ENCODE measurements around the gene KCTD10. TPM values are rescaled to one million over a fixed set of nuclear protein-coding genes. Genes with fewer than 3 reads are reported as not detected.
A peak's percentile ranks its signal among the peaks of the same experiment; 100 is the strongest.

Gene KCTD10, protein sequence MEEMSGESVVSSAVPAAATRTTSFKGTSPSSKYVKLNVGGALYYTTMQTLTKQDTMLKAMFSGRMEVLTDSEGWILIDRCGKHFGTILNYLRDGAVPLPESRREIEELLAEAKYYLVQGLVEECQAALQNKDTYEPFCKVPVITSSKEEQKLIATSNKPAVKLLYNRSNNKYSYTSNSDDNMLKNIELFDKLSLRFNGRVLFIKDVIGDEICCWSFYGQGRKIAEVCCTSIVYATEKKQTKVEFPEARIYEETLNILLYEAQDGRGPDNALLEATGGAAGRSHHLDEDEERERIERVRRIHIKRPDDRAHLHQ
- total RNA-seq, result 42.8 TPM

DNA sequence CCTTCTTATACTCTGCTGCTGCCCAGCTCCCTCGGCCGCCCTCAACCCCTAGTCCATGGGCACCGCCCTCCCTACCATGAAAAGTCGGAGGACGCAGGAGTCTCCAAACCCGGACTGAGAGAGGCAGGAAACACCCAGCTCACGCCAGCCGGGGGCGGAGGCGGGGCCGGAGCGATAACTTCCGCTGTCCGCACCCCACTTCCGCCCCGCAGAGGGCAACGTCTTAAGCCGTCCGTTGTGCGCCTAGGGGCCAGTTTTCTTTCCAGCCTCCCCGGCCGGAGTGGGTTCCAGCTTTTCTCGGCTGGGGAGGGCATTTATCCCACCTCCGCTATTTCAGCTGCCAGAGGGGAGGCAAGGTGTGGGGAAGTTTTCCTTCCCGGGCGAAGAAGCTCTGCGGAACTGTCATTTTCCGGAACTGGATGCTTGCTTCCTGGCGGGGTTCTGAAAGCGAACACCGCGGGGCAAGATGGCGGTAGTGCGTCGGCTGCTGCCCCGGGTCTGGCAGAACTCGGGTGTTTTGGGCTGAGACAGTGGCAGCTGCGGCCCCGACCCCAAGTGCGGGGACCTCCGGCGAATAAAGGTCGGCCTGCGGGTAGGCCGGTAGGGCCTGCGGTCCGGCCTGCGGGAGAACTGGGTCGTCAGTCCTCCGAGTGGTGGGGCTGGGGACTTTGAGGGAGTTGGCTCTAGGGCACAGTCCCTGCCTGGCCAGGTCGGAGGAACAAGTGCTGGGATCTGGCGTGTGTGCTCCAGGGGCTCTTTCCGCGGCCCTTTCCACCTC lies at the start of gene KCTD10, which contains the start of gene UBE3B:
Gene KCTD10, minus strand, starts transcription at position 116 of the 778 bp plus-strand sequence. Its CDS starts 38 bp downstream, at position 78.
Gene UBE3B, plus strand, starts transcription at position 450 of the 778 bp plus-strand sequence. CDS start 5,918 bp downstream, outside the sequence.
- FAIRE-seq (no peak), DNase-seq (ENCODE audit: low spot score in 2 of 2) (peak; percentile 71 to 91)

DNA sequence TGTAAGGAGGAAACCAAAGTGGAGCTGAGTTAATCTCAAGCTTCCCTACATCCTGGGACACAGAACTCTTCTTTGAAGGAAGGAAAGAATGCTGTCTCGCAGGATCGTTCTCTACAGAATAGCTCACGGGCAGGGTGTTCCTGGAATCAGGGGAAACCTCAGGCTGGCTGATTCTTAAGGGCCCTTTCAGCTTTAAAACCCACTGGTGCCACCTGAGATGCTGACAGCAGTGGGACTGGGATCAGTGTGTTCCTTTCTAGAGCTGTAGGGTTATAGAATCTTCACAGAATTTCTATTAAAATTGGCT lies 48.1 kb upstream of the KCTD10 start:
- DNase-seq (ENCODE audit: low spot score in 2 of 2) (no peak), FAIRE-seq (no peak)

DNA sequence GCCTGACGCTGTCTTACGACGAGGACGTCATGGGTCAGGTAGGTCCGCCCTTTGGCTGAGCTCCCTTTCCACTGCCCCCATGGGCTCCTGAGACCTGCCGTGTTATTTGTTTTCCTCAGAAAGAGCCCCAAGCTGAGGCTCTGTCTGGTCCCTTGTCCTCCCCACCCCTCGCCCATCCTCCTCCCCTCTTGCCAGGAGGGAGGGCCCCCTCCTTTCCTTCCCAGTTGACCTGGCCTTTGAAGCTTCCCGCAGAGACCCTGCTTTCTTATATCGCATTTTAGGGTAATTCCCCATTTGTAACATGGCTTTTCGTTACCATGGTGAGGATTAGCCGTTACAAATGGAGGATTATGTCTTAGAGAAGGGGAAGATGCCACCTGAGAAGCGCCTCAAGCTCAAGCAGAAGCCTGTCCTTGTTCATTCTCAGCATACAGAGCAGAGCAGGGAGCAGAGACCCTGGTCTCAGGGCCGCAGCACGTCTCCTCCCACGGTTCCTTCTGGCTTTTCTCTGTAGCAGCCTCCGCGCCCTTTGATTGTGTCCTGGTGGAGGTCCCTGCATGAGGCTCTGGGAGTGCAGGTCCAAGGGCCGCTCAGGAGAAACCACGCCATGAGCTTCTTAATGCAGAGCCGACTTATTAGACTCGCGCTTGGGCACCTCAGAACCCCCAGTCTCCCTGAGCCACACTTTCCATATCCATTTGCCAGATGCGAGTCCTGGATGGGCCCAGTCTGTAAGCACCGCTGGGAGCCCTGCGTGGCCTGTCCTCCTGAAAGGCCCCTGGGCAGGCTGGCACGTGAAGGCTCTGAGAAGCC lies 47.6 kb upstream of the KCTD10 start:
- DNase-seq (ENCODE audit: low spot score in 2 of 2) (no peak), FAIRE-seq (no peak)

DNA sequence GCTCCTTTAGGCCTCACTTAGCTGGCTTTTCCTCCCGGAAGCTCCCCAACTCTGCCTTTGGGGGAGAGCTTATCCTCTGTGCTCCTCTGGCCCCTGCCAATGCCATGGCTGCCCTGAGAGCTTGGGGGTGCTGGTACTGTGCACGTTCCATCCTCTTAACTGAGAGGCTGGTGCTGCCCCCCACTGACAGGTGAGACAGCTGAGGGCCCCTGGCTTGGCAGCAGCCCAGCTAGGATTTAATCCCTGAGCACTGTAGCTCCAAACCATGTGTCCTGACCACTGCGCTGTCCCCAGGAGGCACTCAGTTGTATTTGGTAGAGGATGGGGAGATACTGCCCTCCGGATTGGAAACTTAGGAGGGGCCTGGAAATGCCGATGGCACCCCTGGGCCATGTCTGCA lies 46.4 kb upstream of the KCTD10 start:
- FAIRE-seq (no peak), DNase-seq (ENCODE audit: low spot score in 2 of 2) (no peak)

DNA sequence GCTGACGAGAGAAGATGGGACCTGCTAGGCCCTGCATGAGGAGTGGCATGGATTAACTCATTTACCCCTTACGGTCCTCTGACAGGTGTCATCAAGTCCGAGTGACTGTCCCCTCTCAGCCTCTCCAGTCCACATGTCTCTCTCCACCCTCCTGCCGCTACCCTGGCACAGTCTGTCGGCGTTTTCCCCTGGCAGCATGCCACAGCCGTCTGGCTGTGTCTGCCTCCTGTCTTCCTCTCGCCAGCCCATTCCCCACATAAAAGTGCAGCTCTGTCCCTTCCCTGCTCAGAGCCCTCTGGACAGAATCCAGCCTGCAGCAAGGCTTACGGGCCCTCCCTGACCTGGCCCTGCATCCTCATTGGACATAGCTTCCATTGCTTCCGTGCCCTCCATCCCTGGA lies 46.0 kb upstream of the KCTD10 start:
- FAIRE-seq (no peak), DNase-seq (ENCODE audit: low spot score in 2 of 2) (no peak)

DNA sequence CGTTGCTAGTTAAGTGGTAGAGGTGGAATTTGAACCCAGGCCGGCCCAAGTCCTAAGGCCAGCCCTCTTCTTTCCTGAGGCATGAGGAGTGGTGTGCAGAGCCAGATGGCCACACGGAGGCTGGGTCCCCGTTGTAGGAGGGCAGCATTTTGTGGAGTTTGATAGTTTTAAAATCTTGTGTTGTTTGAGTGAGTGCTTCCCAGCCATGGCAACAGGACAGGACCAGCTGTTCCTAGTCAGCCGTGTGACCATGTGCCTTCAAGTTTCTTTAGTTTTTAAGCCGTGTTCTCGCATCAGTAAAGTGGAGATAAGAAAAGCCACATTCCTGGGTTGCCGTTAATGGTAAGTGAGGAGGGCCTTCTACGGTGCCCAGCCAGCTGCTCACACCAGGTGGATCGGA lies 44.7 kb upstream of the KCTD10 start:
- FAIRE-seq (no peak), DNase-seq (ENCODE audit: low spot score in 2 of 2) (no peak)

DNA sequence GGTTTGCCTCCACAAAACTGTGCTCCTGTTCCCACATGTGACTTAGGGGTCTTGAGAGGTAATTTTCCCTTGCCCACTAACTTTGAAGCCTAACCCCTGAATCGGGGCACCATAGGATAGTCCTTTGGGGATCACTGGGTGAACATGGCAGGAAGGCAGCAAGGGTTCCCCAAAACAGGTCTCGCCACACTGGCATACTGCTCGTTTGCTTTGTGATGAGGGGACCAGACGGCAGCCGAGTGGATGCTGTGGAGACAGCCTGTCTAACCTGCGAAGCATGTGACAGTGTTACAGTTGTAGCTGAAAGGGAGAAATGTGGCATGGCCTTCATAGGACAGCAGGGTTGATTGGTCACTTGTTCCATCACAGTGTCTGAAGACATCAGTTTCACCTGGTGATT lies 42.7 kb upstream of the KCTD10 start:
- no peak for FAIRE-seq
- DNase-seq (ENCODE audit: low spot score in 2 of 2), result no peak

DNA sequence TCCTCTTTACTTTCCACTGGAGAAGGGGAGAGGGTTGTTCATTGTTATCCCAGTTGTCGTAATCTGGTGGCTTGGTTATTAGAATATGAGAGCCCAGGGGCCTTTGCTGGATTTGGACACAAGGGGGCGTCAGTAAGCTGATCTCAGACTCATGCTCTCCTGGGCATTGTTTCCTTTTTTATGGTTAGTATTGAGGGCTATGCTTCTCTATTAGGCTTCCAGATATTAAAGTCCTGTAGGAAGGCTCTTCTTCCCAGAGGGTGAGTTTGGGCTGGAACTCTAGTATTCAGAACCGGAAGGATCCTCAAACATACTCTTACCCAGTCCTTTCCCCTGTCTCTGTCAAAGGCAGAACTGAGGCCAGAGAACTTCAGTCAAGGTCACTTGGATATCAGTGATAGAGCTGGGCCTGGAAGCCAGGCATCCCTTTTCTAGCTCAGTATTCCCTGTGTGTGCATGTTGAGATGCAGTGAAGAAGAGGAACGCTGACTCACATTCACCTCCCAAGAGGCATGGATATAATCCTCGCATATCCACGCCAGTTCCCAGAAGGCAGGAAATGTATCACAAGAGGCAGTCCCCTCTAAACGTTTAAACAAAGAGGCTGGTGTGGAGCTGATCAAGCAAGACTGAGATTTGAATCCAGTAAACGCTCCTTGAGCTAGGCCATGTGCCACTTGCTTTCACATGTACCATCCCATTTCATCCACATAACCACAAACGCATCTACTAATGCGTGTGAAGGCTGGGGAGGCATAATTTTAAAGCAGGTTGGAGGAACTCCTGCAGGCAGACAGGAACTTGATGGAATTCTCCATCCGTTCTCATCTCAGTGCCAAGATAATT lies 41.9 kb upstream of the KCTD10 start:
- peak; percentile 44 for FAIRE-seq
- peak; percentile 54 to 71 for DNase-seq (ENCODE audit: low spot score in 2 of 2)

DNA sequence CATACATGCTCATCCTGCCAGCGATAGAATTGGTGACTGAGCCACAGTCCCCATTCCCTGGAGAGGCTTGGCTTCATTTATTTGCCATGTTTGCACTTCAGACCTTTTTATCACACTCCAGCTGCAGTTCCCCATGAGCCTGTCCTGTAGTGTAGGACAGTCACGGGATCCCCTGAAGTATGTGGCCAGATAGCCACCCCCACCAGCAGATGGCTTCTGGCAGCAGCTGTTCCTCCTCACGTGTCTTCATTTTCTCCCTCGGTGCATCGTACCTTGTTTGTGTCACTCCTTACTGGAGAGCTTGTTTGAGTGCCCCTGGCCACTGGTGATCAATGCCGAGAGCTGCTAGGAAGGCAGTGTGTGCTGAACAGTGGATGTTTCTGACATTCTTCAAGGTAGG lies 40.5 kb upstream of the KCTD10 start:
- FAIRE-seq, result no peak
- DNase-seq (ENCODE audit: low spot score in 2 of 2), result no peak

DNA sequence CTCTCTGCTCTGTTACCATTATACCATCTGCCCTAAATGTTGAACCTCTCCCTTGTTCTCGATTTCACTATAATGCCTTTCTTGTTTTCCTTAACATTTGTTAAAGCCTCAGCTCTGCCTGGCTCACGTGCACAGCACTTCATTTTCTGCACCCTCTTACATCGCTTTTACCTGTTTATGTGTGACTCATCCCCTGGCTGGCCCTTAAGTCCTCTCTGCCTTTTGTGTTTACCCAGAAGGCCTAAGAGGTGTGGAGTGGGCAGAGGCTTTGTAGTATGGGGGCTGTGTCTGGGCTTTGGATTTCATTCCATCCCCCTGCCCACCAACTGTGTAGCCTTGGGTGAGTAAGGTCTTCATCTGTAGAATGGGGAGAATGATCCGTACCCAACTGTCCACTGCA lies 36.9 kb upstream of the KCTD10 start:
- FAIRE-seq (no peak), DNase-seq (ENCODE audit: low spot score in 2 of 2) (no peak)

DNA sequence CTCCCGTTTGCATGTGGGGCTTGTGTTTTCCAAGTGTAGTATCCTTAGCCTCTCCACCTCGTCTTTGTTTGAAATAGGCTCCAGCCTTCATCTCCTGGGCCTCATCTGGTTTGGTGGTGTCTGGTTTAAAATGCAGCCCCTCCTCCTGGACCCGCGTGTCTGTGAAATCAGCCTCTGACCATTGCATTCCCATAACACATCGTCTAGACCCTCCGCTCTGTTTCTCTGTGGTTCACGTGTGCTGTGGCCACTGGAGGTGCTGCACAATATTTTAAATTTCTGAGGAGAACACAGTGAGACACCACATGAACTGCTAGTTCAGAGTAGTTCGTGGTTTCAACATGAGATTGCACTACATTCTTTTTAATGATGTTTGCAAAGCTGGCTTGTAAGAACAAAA lies 36.0 kb upstream of the KCTD10 start:
- FAIRE-seq (no peak), DNase-seq (ENCODE audit: low spot score in 2 of 2) (no peak)

DNA sequence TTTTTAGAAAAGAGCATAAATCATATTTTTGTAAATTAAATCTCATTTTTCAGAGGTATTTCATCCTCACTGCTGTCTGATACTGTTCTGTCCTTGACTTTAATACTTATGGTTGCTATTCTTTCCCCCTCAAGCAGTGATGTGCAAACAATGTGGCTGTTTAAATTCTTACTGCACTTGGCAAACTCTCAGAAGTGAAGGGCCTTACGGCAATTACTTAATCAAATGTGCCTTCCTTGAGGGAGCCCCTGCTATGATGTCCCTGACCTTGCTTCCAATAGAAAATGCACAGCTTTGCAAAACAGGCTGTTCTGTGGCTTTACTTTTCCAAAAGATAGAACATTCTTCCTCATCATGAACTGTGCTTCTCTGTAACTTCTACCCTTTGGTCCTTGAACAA lies 35.5 kb upstream of the KCTD10 start:
- no peak for FAIRE-seq
- DNase-seq (ENCODE audit: low spot score in 2 of 2), result no peak

DNA sequence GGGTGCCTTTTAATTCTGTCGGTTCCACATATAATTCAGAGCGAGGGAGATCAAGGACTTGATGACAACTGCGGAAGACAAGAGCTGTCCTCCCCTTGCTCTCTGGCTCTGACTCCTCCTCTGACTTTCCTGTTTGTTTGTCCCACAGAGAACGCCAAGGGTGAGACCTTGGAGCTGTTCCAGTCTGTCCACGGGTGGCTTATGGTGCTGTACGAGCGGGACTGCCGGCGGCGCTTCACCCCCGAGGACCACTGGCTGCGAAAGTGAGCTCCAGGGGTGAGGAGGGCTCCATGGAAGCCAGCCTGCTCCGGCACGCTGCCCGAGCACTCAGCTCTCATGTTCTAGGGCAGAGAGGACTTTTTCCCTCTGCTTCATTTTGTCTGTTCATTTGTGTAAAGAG lies 33.1 kb upstream of the KCTD10 start:
- FAIRE-seq (no peak), DNase-seq (ENCODE audit: low spot score in 2 of 2) (no peak)

DNA sequence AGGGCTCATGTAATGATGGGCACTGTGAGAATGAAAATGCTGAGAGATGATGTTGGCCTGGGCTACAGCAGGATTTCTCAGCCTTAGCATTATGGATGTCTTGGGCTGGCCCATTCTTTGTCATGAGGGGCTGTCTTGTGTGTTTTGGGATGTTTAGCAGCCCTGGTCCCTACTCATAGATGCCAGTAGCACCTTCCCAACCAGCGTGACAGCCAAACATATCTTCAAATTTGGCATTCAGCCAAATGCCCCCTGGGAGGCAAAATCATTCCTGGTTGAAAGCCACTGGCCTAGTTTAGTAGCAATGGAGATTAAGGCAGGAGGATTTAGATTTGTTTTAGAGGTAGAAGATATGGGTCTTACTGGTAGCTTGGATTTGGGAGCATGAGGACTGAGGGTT lies 27.0 kb upstream of the KCTD10 start:
- DNase-seq (ENCODE audit: low spot score in 2 of 2), result no peak
- no peak for FAIRE-seq

DNA sequence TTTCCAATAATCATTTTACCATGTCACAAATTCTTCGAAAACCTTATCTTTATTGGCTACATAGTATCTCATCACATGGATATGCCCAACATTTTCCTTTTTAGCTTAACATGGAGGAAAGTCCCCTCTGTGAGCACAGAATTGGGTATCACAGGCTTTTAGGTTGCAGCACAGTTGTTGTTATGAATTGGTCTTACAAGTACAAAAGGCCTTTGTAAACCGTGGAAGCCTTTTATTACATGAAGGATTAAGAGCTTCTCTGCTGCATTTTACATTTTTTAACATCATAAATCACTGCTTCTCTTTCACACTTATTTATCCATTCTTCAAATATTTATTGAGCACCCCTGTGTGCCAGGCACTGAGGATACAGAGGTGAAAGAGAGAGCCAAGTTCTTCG lies 26.5 kb upstream of the KCTD10 start:
- FAIRE-seq (no peak), DNase-seq (ENCODE audit: low spot score in 2 of 2) (no peak)

DNA sequence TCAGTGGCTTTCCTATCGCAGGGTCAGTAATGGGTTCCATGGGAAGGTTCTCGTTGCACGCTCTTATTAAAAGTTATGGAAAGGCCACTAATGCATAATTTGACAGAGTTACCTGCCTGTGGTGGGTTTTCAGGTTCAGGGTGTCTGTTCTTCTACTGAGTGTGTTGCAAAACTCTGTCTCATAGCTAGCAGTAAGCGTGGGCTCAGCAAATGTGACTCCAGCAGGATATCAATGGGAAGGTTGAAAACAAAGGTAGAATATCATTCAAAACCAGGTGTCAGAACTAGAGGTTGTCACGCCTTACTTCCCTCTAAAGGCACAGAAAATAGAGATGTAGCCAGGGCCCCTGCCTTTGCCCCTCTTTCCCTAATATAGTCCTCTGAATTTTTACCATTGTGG lies 25.2 kb upstream of the KCTD10 start:
- DNase-seq (ENCODE audit: low spot score in 2 of 2) (no peak), FAIRE-seq (no peak)

DNA sequence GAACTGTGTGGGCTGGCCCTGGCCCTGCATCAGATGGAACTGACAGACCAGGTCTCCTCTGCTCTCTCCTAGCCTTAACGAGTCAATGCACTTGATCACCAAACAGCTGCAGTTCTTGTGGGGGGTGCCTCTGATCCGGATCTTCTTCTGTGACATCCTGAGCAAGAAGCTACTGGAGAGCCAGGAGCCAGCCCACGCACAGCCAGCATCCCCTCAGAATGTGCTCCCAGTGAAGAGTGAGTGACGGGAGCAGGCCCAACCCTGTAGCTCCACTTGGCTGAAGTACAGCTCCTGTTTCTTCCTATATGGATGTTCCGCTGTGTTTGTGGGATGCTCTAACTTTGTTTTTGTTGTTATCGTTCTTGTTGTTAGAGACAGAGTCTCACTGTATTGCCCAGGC lies 24.2 kb upstream of the KCTD10 start:
- FAIRE-seq (no peak), DNase-seq (ENCODE audit: low spot score in 2 of 2) (no peak)

DNA sequence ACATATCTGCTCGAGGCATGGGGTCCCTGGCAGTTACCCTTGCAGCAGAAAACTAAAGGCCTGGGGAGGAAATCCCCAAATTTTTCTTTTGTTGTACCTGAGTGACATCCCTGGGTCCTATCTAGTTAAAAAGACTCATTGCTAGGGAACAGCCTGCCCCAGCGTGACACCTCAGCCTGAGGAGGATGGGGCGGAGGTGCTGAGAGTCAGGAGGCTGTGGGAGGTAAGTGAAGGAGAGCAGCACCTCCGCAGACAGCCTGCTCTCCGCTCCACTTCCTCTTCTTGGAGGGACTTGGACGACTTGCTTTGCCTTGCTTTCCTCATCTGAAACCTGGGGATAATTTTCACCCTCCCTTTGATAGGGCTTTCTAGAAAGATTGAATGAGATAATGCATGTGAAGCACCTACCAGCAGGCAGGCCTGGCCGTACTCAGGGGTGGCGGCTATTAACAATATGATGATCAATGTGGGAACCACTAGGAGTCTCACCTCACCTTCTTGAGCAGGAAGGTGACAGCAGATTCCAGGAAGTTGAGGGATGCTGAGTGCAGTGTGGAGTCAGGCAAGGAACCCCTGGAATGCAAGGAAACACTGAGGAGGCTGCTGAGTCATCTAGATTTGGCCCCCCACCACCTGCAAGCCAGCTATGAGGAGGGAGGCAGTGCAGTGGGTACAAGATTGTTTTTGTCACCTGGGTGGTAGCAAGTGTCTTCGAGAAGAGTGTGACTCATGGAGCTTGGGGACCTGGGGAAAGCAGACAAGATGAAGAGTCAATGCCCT lies 23.5 kb upstream of the KCTD10 start:
- no peak for FAIRE-seq
- no peak for DNase-seq (ENCODE audit: low spot score in 2 of 2)

DNA sequence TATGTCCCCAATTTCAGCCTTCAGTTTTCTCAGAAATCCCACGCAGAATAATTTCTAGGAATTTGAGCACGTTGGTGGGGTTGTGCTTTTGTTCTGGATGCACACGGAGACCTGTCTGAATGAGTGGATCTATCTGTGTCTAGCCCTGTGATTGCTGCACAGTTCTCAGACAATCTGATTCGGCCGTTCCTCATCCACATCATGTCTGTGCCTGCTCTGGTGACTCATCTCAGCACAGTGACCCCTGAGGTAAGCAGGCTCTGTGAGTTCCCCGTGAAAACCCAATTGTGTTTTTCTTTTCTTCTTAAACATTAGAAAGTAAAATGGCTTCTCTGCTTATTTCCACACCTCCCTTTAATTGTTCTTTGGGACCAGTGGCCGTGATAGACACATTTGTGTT lies 20.6 kb upstream of the KCTD10 start:
- FAIRE-seq, result no peak
- DNase-seq (ENCODE audit: low spot score in 2 of 2), result no peak

DNA sequence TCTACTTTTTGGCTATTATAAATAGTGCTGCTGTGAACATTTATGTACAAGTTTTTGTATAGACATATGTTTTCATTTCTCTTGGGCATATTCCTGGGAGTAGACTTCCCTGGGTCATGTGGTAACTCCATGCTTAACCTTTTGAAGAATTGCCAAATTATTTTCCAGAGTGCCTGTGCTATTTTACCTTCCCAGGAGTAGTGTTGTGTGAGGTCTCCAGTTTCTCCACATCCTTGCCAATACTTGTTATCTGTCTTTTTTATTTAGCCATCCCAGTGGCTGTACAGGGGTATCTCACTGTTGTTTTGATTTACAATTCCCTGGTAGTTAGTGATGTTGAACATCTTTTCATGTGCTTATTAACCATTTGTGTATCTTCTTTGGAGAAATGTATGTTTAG lies 19.2 kb upstream of the KCTD10 start:
- FAIRE-seq (no peak), DNase-seq (ENCODE audit: low spot score in 2 of 2) (no peak)

Data from frontal cortex (tissue), 4 donors.